Vagina (tissue), 2 donors: ENCODE measurements around the gene LRRC74B. TPM values are rescaled to one million over a fixed set of nuclear protein-coding genes. Genes with fewer than 3 reads are reported as not detected.

Source experiments
- DNase-seq, 2 donors: peaks; one replicate each; pipeline ENCODE4 v3.0.0-alpha.2; 2017; ENCODE audit errors: extremely low spot score in 2 of 2
- H3K27ac ChIP-seq: fragments of 200-600 bp; sonication (generic); one replicate; pipeline ENCODE4 v1.5.1; 2019
- H3K27me3 ChIP-seq: fragments of 200-600 bp; sonication (generic); one replicate; pipeline ENCODE4 v1.5.1; 2019
- H3K36me3 ChIP-seq, 2 donors: fragments of 200-600 bp; sonication (generic); one replicate each; pipeline ENCODE4 v1.5.1; 2017 to 2019
- H3K4me1 ChIP-seq: fragments of 200-600 bp; sonication (generic); one replicate; pipeline ENCODE4 v1.5.1; 2019
- H3K4me3 ChIP-seq, 2 donors: fragments of 200-600 bp; sonication (generic); 1 replicate in 1 of 2; 2 replicates in 1 of 2; pipeline ENCODE4 v1.5.1; 2016 to 2019
- H3K9me3 ChIP-seq: fragments of 200-600 bp; sonication (generic); one replicate; pipeline ENCODE4 v1.5.1; 2019
- POLR2A ChIP-seq, 2 donors: fragments of 450-650 bp; IDR thresholded peaks; one replicate each; pipeline ENCODE4 v1.6.1; 2017; ENCODE audit warnings: antibody characterized with exemption in 2 of 2, mild to moderate bottlenecking in 2 of 2, moderate library complexity in 2 of 2
- POLR2AphosphoS5 ChIP-seq, 2 donors: sonication (generic); formaldehyde crosslinking; IDR thresholded peaks; one replicate each; pipeline ENCODE4 v1.9.0; 2017; ENCODE audit warnings: antibody characterized with exemption in 2 of 2, mild to moderate bottlenecking in 2 of 2, low read depth in 1 of 2; ENCODE audit not compliant: insufficient read depth in 1 of 2
- intact Hi-C: fragments of 100-400 bp; cut with DNase I; formaldehyde crosslinking; loops from one replicate; pipeline ENCODE4 v1.15.1; 2023
- total RNA-seq: library from RNA; depleted of rRNA; stranded (reverse); fragments of >200 nt; gene quantifications from one replicate; pipeline ENCODE4 v1.2.3, GENCODE V29; 2016
- TF ChIP-seq, protein P1 (sequence below), 3 experiments: fragments of 450-650 bp in 2 of 3; fragments of 200-600 bp in 1 of 3; sonication (generic) in 1 of 3; IDR thresholded peaks; one replicate each; pipeline ENCODE4 v1.5.1; 2017 to 2019; ENCODE audit warnings: antibody characterized with exemption in 3 of 3, mild to moderate bottlenecking in 2 of 3, moderate library complexity in 2 of 3

LRRC74B gene
- total RNA-seq, 1 donor from 2014 or later = not detected

DNA sequence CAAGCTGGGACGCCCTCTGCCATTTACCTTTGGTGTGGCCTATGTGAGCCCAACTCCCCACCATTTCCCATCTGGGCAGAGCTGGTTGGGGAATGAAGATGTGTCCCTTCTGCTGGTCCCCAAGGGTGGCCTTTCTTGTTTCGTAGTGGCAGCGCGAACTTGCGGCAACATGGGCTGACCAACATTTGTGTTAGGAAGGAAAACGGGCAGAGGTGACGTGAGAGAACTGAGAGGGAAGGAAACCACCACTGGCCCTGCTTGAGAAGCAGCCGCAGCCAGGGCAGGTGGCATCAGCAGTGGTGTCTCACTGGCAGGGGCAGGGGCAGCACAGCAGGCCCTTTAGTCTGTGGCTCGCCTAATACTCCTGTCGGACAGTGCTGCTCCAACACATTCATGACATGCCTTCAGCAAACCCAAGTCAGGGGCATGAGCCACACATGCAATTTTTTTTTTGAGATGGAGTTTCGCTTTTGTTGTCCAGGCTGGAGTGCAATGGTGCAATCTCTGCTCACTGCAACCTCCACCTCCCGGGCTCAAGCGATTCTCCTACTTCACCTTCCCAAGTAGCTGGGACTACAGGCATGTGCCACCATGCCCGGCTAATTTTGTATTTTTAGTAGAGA is 29.9 kb downstream of the LRRC74B start:
- Histone ChIP-seq H3K27me3 (no peaks in the 10 kb centered on the region), H3K27ac (no peak overlapping the region), H3K4me3 (no peak overlapping the region), H3K4me1 (no peaks in the 10 kb centered on the region), H3K9me3 (no peaks in the 10 kb centered on the region), H3K36me3 (no peaks in the 10 kb centered on the region)
- DNase-seq = no peak
- TF ChIP-seq POLR2A (IDR thresholded peaks at IDR 0.05) (no peak), POLR2AphosphoS5 (IDR thresholded peaks at IDR 0.05; ENCODE audit: insufficient read depth in 1 of 2, low read depth in 1 of 2) (no peak)
- TF ChIP-seq, protein P1, sequence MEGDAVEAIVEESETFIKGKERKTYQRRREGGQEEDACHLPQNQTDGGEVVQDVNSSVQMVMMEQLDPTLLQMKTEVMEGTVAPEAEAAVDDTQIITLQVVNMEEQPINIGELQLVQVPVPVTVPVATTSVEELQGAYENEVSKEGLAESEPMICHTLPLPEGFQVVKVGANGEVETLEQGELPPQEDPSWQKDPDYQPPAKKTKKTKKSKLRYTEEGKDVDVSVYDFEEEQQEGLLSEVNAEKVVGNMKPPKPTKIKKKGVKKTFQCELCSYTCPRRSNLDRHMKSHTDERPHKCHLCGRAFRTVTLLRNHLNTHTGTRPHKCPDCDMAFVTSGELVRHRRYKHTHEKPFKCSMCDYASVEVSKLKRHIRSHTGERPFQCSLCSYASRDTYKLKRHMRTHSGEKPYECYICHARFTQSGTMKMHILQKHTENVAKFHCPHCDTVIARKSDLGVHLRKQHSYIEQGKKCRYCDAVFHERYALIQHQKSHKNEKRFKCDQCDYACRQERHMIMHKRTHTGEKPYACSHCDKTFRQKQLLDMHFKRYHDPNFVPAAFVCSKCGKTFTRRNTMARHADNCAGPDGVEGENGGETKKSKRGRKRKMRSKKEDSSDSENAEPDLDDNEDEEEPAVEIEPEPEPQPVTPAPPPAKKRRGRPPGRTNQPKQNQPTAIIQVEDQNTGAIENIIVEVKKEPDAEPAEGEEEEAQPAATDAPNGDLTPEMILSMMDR (IDR thresholded peaks at IDR 0.05) = no peak
- intact Hi-C loops = no loop called here

GRCh38 chr22:21076912-21077625 is 31.3 kb downstream of the LRRC74B start:
- Histone ChIP-seq H3K27ac (no peak overlapping the region), H3K9me3 (no peaks in the 10 kb centered on the region), H3K36me3 (no peaks in the 10 kb centered on the region), H3K27me3 (no peaks in the 10 kb centered on the region), H3K4me3 (no peak overlapping the region), H3K4me1 (no peaks in the 10 kb centered on the region)
- no peak for DNase-seq
- TF ChIP-seq POLR2A (IDR thresholded peaks at IDR 0.05) = no peak
- no peak for TF ChIP-seq POLR2AphosphoS5 (IDR thresholded peaks at IDR 0.05; ENCODE audit: insufficient read depth in 1 of 2, low read depth in 1 of 2)
- TF ChIP-seq, protein P1 (IDR thresholded peaks at IDR 0.05) = no peak
- intact Hi-C loops = no loop called here

GRCh38 chr22:21077884-21078508 is 32.2 kb downstream of the LRRC74B start:
- no peak for DNase-seq
- Histone ChIP-seq H3K4me1 (no peaks in the 10 kb centered on the region), H3K27ac (no peak overlapping the region), H3K36me3 (no peaks in the 10 kb centered on the region), H3K4me3 (no peak overlapping the region), H3K27me3 (no peaks in the 10 kb centered on the region), H3K9me3 (no peaks in the 10 kb centered on the region)
- no peak for TF ChIP-seq POLR2AphosphoS5 (IDR thresholded peaks at IDR 0.05; ENCODE audit: insufficient read depth in 1 of 2, low read depth in 1 of 2)
- TF ChIP-seq, protein P1 (IDR thresholded peaks at IDR 0.05) = no peak
- TF ChIP-seq POLR2A (IDR thresholded peaks at IDR 0.05) = no peak
- intact Hi-C loops = no loop called here

- no peak overlapping the region for H3K4me3 ChIP-seq
- intact Hi-C loops = no loop called here
Observed at GRCh38 chr22:21078916-21079315, 33.2 kb downstream of the LRRC74B start.

More at GRCh38 chr22:21078916-21079315, 33.2 kb downstream of the LRRC74B start:
- H3K9me3 ChIP-seq = no peaks in the 10 kb centered on the region
- H3K27ac ChIP-seq = no peak overlapping the region
- H3K27me3 ChIP-seq = no peaks in the 10 kb centered on the region
- H3K4me1 ChIP-seq = no peaks in the 10 kb centered on the region
- H3K36me3 ChIP-seq = no peaks in the 10 kb centered on the region
- no peak for DNase-seq
- TF ChIP-seq POLR2A (IDR thresholded peaks at IDR 0.05) (no peak), POLR2AphosphoS5 (IDR thresholded peaks at IDR 0.05; ENCODE audit: insufficient read depth in 1 of 2, low read depth in 1 of 2) (no peak)
- TF ChIP-seq, protein P1 (IDR thresholded peaks at IDR 0.05) = no peak
